ENCODE data around the gene NLN.
"Not testable (repeated sequence)": the region's sequence is repeated elsewhere in the genome, so short reads cannot be mapped to it uniquely, and the experiment has no call there.

NLN gene

GRCh38 chr5:65832603-65833228, 110.7 kb downstream of the NLN start:
- DNase-seq (ENCODE audit: low read depth): no peak

- no peak for DNase-seq (ENCODE audit: low read depth)
Observed at GRCh38 chr5:65833780-65834179, 111.8 kb downstream of the NLN start.

- DNase-seq (ENCODE audit: low read depth): no peak
Observed at GRCh38 chr5:65834306-65834705, 112.3 kb downstream of the NLN start.

GRCh38 chr5:65835191-65835590, 113.2 kb downstream of the NLN start:
- DNase-seq (ENCODE audit: low read depth): no peak

GRCh38 chr5:65837139-65837538, 115.1 kb downstream of the NLN start:
- no peak for DNase-seq (ENCODE audit: low read depth)

- not testable (repeated sequence) for DNase-seq (ENCODE audit: low read depth)
Observed at GRCh38 chr5:65839170-65839569, 117.2 kb downstream of the NLN start.

- no peak for DNase-seq (ENCODE audit: low read depth)
Observed at GRCh38 chr5:65840071-65840470, 118.1 kb downstream of the NLN start.

GRCh38 chr5:65844763-65845162, 122.8 kb downstream of the NLN start:
- not testable (repeated sequence) for DNase-seq (ENCODE audit: low read depth)

- no peak for DNase-seq (ENCODE audit: low read depth)
Observed at GRCh38 chr5:65846101-65846500, 124.1 kb downstream of the NLN start.

GRCh38 chr5:65847019-65847418, 125.0 kb downstream of the NLN start:
- not testable (repeated sequence) for DNase-seq (ENCODE audit: low read depth)

GRCh38 chr5:65849918-65850317, 127.9 kb downstream of the NLN start:
- DNase-seq (ENCODE audit: low read depth): not testable (repeated sequence)

- no peak for DNase-seq (ENCODE audit: low read depth)
Observed at GRCh38 chr5:65854925-65855324, 132.9 kb downstream of the NLN start.

GRCh38 chr5:65855766-65856315, 133.8 kb downstream of the NLN start:
- DNase-seq (ENCODE audit: low read depth): no peak

GRCh38 chr5:65856520-65856919, 134.5 kb downstream of the NLN start:
- DNase-seq (ENCODE audit: low read depth): no peak

GRCh38 chr5:65858316-65858715, 136.3 kb downstream of the NLN start:
- DNase-seq (ENCODE audit: low read depth): no peak

- DNase-seq (ENCODE audit: low read depth): no peak
Observed at GRCh38 chr5:65861830-65862241, 139.8 kb downstream of the NLN start.

- no peak for DNase-seq (ENCODE audit: low read depth)
Observed at GRCh38 chr5:65862384-65862783, 140.4 kb downstream of the NLN start.

GRCh38 chr5:65863747-65864146, 141.7 kb downstream of the NLN start:
- no peak for DNase-seq (ENCODE audit: low read depth)

- DNase-seq (ENCODE audit: low read depth): no peak
Observed at GRCh38 chr5:65866837-65867521, 145.0 kb downstream of the NLN start.

- DNase-seq (ENCODE audit: low read depth): no peak
Observed at GRCh38 chr5:65867542-65868195, 145.7 kb downstream of the NLN start.

- no peak for DNase-seq (ENCODE audit: low read depth)
Observed at GRCh38 chr5:65868509-65868908, 146.5 kb downstream of the NLN start.

- no peak for DNase-seq (ENCODE audit: low read depth)
Observed at GRCh38 chr5:65871182-65871581, 149.2 kb downstream of the NLN start.

GRCh38 chr5:65871776-65872175, 149.8 kb downstream of the NLN start:
- not testable (repeated sequence) for DNase-seq (ENCODE audit: low read depth)
